Right cardiac atrium (tissue), 5 donors: ENCODE results near the gene CAND2. TPM values are rescaled to one million over a fixed set of nuclear protein-coding genes. Genes with fewer than 3 reads are reported as not detected.
"Not testable (repeated sequence)": the region's sequence is repeated elsewhere in the genome, so short reads cannot be mapped to it uniquely, and the experiment has no call there.

Experiments used
- ATAC-seq, 2 donors: fragments of 200-7000 bp; cut with Tn5 transposase; one replicate each; pipeline versions ENCODE4 v1.8.0 to v1.9.1; 2020; ENCODE audit warnings: moderate library complexity in 2 of 2, mild to moderate bottlenecking in 1 of 2
- DNase-seq, 3 donors: peaks; one replicate each; pipeline ENCODE4 v3.0.0-alpha.2; 2020
- H3K27ac ChIP-seq: one replicate; pipeline ENCODE4 v1.5.1; 2013; ENCODE audit warnings: mild to moderate bottlenecking, low read length, control low read depth, moderate library complexity
- H3K27me3 ChIP-seq: one replicate; pipeline ENCODE4 v1.6.1; 2013; ENCODE audit not compliant: control insufficient read depth, insufficient read depth
- H3K4me1 ChIP-seq: one replicate; pipeline ENCODE4 v1.6.1; 2013; ENCODE audit warnings: low read length; ENCODE audit not compliant: control insufficient read depth, insufficient read depth
- H3K4me3 ChIP-seq: one replicate; pipeline ENCODE4 v1.5.1; 2013; ENCODE audit warnings: low read length, control low read depth
- H3K9me3 ChIP-seq: one replicate; pipeline ENCODE4 v1.6.1; 2013; ENCODE audit warnings: low read length; ENCODE audit not compliant: control insufficient read depth
- WGBS: extraction: QIAGEN DNeasy Blood & Tissue Kit; methylation state at CpG from one replicate; pipeline ENCODE4 v1.1.7; 2013; 5-methylcytosine and 5-hydroxymethylcytosine counted together
- intact Hi-C, 4 donors: fragments of 100-400 bp; cut with DNase I; formaldehyde crosslinking; loops; one replicate each; pipeline versions ENCODE4 v1.11.0 to v1.14.0; 2022 to 2023
- polyA plus RNA-seq: library from polyadenylated mRNA; stranded (reverse); fragments of 200-250 nt; gene quantifications from one replicate; pipeline ENCODE4 v1.2.3, GENCODE V29; 2013
- total RNA-seq, 4 donors: library from RNA; stranded (reverse); fragmentation: NEBNext Ultra II Directional; extraction: Animal tissue kit (Norgen Biotek cat#: 25700); gene quantifications; one replicate each; pipeline ENCODE4 v1.2.1, GENCODE V29; 2021
- donor health status: healthy with polysubstance abuse.
- donor health status: DM: no; HTN: yes; CAD: no.
- donor health status: DM: no; HTN: no; CAD: no.
- donor health status: DM: no; HTN: yes; CAD: no; lungs with severe emphysema.
- donor health status: DM: yes; HTN: yes; CAD: no.

The CAND2 gene
- total and polyA plus RNA-seq, 5 donors: 33.2 to 63.6 (median 42.1) TPM

GRCh38 chr3:12787967-12788690, 8.4 kb upstream of the CAND2 start:
- H3K27ac ChIP-seq, H3K4me3 ChIP-seq, ATAC-seq, DNase-seq, H3K27me3 ChIP-seq, intact Hi-C loops, H3K9me3 ChIP-seq, H3K4me1 ChIP-seq: not testable (repeated sequence)
- 85% methylated on average over 23 of the region's 23 CpGs for WGBS

GRCh38 chr3:12791430-12791829, 5.0 kb upstream of the CAND2 start:
- DNase-seq (no peak), ATAC-seq (no peak)
- Histone ChIP-seq H3K27ac (no peak overlapping the region), H3K27me3 (no peaks in the 10 kb centered on the region), H3K4me3 (no peak overlapping the region), H3K9me3 (no peaks in the 10 kb centered on the region), H3K4me1 (no peaks in the 10 kb centered on the region)
- intact Hi-C loops: no loop called here
- WGBS: 82% methylated on average over 1 of the region's 1 CpG

- DNase-seq (no peak), ATAC-seq (no peak)
- H3K4me3 ChIP-seq: no peak overlapping the region
- H3K27me3 ChIP-seq: no peaks in the 10 kb centered on the region
- no peaks in the 10 kb centered on the region for H3K9me3 ChIP-seq
- H3K4me1 ChIP-seq: no peaks in the 10 kb centered on the region
- WGBS: 70% methylated on average over 5 of the region's 5 CpGs
- intact Hi-C loops: no loop called here
- H3K27ac ChIP-seq: no peak overlapping the region
Measured at GRCh38 chr3:12793701-12794100, 2.8 kb upstream of the CAND2 start.

- no peak for DNase-seq
- WGBS: 37% methylated on average over 17 of the region's 17 CpGs
- H3K9me3 ChIP-seq: no peaks in the 10 kb centered on the region
- intact Hi-C loops: no loop called here
- peak overlapping the region; percentile 98 for H3K27ac ChIP-seq
- peak overlapping the region; percentile 56 for H3K4me3 ChIP-seq
- ATAC-seq: peak; percentile 4
- H3K27me3 ChIP-seq: no peaks in the 10 kb centered on the region
- no peaks in the 10 kb centered on the region for H3K4me1 ChIP-seq
Measured at GRCh38 chr3:12797124-12797891, 828 bp downstream of the CAND2 start.

- Histone ChIP-seq H3K4me1 (no peaks in the 10 kb centered on the region), H3K9me3 (no peaks in the 10 kb centered on the region), H3K4me3 (peak overlapping the region; percentile 56), H3K27ac (peak overlapping the region; percentile 84), H3K27me3 (no peaks in the 10 kb centered on the region)
- intact Hi-C loops: no loop called here
- DNase-seq (no peak), ATAC-seq (no peak)
- 54% methylated on average over 8 of the region's 8 CpGs for WGBS
Measured at GRCh38 chr3:12797892-12798558, 1.5 kb downstream of the CAND2 start.

GRCh38 chr3:12798559-12799179, 2.2 kb downstream of the CAND2 start:
- ATAC-seq (peak; percentile 33 to 58), DNase-seq (peak in 2 of 3 donors; percentile 70 to 77)
- H3K4me3 ChIP-seq: peak overlapping the region; percentile 1
- peak overlapping the region; percentile 84 for H3K27ac ChIP-seq
- 53% methylated on average over 12 of the region's 12 CpGs for WGBS
- no peaks in the 10 kb centered on the region for H3K27me3 ChIP-seq
- H3K9me3 ChIP-seq: no peaks in the 10 kb centered on the region
- intact Hi-C loops: no loop called here
- H3K4me1 ChIP-seq: no peaks in the 10 kb centered on the region

GRCh38 chr3:12799525-12800440, 3.3 kb downstream of the CAND2 start:
- H3K27ac ChIP-seq: peak overlapping the region; percentile 47
- no peaks in the 10 kb centered on the region for H3K9me3 ChIP-seq
- no peak overlapping the region for H3K4me3 ChIP-seq
- WGBS: 81% methylated on average over 7 of the region's 7 CpGs
- DNase-seq: no peak
- no peaks in the 10 kb centered on the region for H3K4me1 ChIP-seq
- ATAC-seq: no peak
- intact Hi-C loops: no loop called here
- H3K27me3 ChIP-seq: no peaks in the 10 kb centered on the region

GRCh38 chr3:12803371-12803770, 6.9 kb downstream of the CAND2 start:
- no peak for ATAC-seq
- Histone ChIP-seq H3K27ac (no peak overlapping the region), H3K4me3 (no peak overlapping the region), H3K9me3 (no peaks in the 10 kb centered on the region), H3K27me3 (no peaks in the 10 kb centered on the region), H3K4me1 (no peaks in the 10 kb centered on the region)
- DNase-seq: no peak
- intact Hi-C loops: no loop called here
- 97% methylated on average over 12 of the region's 12 CpGs for WGBS

- 92% methylated on average over 9 of the region's 9 CpGs for WGBS
- H3K27me3 ChIP-seq: no peaks in the 10 kb centered on the region
- no peak for DNase-seq
- H3K27ac ChIP-seq: peak overlapping the region; percentile 71
- H3K4me3 ChIP-seq: no peak overlapping the region
- ATAC-seq: no peak
- H3K4me1 ChIP-seq: no peaks in the 10 kb centered on the region
- H3K9me3 ChIP-seq: no peaks in the 10 kb centered on the region
- intact Hi-C loops: no loop called here
Measured at GRCh38 chr3:12807066-12807465, 10.6 kb downstream of the CAND2 start.

GRCh38 chr3:12807601-12808359, 11.3 kb downstream of the CAND2 start:
- no peak overlapping the region for H3K27ac ChIP-seq
- no peak for DNase-seq
- H3K4me1 ChIP-seq: no peaks in the 10 kb centered on the region
- H3K27me3 ChIP-seq: no peaks in the 10 kb centered on the region
- H3K9me3 ChIP-seq: no peaks in the 10 kb centered on the region
- ATAC-seq: no peak
- 67% methylated on average over 7 of the region's 7 CpGs for WGBS
- intact Hi-C loops: no loop called here
- H3K4me3 ChIP-seq: no peak overlapping the region
